Measurements from ENCODE around the gene OR2AE1. TPM values are rescaled to one million over a fixed set of nuclear protein-coding genes. Genes with fewer than 3 reads are reported as not detected.
"Not testable (repeated sequence)": the region's sequence is repeated elsewhere in the genome, so short reads cannot be mapped to it uniquely, and the experiment has no call there.

The OR2AE1 gene
- 0.13 TPM in 1 of 2 replicates, not detected in the other for total RNA-seq

- no peak for DNase-seq (ENCODE audit: low read depth in 2 of 2)
Measured at GRCh38 chr7:99876933-99877332, at the start of gene OR2AE1. TSS of gene OR2AE1 (minus strand) at chr7:99877033. CDS start at chr7:99877033, 0 bp downstream.

- no peak for DNase-seq (ENCODE audit: low read depth in 2 of 2)
Measured at GRCh38 chr7:99926321-99926720, 49.5 kb upstream of the OR2AE1 start.

DNA sequence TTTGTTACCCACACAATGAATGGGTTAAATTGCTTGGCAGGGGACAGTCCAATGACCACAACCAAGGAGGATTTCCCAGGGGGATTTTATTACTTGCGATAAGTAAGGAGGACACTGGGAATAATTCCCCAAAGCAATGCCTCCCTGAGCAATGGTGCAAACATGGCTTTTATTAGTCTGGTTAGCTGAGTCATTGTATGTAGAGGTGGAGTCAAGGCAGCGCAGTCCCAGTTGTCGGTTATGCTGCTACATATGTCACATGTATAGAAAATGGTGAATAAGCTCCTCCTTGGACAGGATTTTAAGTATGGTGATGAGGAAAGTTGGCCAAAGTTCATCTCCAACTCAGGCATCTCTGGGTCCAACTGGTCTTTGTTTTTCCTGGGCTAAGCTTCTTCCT, 46.4 kb upstream of the OR2AE1 start:
- DNase-seq (ENCODE audit: low read depth in 2 of 2), result no peak

DNA sequence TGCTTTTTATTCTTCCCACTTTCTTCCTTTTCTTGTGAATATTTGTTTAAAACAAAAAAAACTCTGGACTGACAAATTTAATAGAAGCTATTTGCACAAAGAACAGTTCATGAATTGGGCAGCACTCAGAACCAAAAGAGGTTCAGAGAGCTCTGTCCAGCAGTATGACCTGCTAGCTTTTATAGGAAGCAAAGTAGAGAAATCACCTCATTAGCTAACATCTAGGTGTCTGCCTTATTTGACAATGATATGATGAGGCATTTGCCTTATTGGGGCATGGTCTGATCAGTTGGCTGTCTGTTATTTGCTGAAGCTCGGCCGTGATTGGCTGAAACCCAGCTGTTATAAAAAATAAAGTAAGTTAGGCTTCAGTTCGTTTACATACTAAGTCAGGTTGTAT, 43.3 kb upstream of the OR2AE1 start:
- DNase-seq (ENCODE audit: low read depth in 2 of 2), result peak in 1 of 2 donors; percentile 22

GRCh38 chr7:99919814-99920112, 42.9 kb upstream of the OR2AE1 start:
- no peak for DNase-seq (ENCODE audit: low read depth in 2 of 2)

- peak; percentile 67 to 90 for DNase-seq (ENCODE audit: low read depth in 2 of 2)
Measured at GRCh38 chr7:99918959-99919813, 42.4 kb upstream of the OR2AE1 start, which contains the start of gene TRIM4. TSS of gene TRIM4 (minus strand) at chr7:99919530. CDS start at chr7:99919401, 129 bp downstream.

DNA sequence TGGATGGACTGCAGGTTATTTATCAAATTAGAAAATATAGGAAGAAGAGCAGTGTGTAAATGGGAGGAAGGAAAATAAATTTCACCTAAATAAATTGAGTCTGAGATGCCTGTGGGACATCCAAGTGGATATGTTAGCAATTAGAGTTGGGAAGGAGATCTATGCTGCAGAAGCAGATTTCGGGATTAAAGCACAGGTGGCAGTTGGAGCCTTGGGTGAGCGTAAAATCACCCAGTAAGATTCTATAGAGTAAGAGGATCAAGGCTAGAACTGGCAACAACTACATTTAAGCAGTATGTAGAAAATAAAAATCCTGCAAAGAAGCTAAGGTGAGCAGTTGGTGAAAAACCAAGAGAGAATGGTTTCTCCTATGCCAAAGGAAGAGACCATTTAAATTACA, 34.1 kb upstream of the OR2AE1 start:
- DNase-seq (ENCODE audit: low read depth in 2 of 2), result no peak

- DNase-seq (ENCODE audit: low read depth in 2 of 2), result no peak
Measured at GRCh38 chr7:99901581-99901980, 24.7 kb upstream of the OR2AE1 start.

DNA sequence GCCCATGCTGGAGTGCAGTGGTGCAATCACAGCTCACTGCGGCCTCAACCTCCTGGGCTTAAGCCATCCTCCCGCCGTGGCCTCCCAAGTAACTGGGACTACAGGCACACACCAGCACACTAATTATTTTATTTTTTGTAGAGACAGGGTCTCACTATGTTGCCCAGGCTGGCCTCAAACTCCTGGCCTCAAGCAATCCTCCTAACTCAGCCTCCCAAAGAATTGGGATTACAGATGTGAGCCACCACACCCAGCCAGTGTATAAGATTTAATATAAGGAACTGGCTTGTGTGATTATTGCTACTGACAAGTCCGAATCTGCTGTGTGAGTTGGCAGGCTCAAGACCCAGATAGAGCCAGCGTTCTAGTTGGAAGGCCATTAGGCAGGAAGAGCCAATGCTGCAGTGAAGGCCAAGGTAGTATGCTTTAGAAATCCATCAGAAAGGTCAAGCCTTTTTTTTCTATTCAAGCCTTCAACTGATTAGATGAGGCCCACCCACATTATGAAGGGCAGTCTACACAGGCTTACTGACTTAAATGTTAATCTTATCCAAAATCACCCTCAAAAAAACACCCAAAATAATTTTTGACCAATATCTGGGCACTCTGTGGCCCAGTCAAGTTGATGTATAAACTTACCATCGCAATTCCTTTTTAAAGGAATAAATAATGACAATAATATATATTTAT, 23.1 kb upstream of the OR2AE1 start:
- no peak for DNase-seq (ENCODE audit: low read depth in 2 of 2)

- no peak for DNase-seq (ENCODE audit: low read depth in 2 of 2)
Measured at GRCh38 chr7:99898836-99899235, 22.0 kb upstream of the OR2AE1 start.

GRCh38 chr7:99898023-99898357, 21.2 kb upstream of the OR2AE1 start:
- no peak for DNase-seq (ENCODE audit: low read depth in 2 of 2)

DNA sequence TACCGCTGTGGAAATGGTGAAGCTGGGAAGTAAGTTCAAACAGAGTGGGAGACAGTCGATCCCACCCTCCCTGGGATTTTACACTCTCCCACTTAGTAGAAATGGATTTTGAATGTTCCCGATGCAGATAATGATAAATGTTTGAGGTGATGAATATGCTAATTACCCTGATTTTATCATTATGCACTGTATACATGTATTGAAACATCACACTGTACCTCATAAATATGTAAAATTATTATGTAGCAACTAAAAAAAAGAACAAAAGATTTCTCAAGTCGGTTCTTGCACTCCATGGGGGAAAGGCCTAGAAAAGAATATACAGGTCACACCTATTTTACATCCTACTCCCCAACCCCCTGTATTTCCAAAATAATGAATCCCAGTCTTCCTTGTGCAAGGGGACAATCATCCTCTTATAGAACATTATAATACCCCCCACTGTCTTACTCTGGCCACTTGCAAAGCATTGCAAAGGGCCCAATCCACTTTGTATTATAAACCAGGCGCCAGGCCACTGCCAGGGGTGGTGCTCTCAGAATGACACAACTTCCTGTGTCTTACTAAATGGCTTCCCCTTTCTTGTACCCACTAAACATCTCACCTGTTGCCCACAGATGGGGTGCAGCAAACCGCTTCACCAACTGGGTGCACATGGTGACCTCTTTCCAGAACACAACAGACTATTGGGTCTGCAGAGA, 20.6 kb upstream of the OR2AE1 start:
- no peak for DNase-seq (ENCODE audit: low read depth in 2 of 2)

GRCh38 chr7:99894738-99895137, 17.9 kb upstream of the OR2AE1 start:
- no peak for DNase-seq (ENCODE audit: low read depth in 2 of 2)

DNA sequence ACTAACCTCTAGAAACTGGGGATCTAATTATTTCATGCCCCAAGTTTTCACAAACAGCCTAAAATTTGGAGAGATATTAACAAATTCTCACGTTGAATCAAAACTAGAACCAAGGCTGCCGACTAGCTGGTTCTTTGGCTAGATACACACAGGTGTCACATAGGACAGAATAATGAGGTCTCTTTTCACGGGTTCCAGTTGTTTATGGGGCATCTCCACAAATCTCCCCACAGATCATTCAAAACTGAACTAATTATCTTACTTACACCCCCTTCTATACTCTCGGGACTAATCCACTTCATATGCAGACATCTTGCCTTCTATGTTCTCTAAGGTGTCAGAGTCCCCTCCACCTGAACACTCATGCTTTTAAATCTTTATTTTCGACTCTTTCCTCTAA, 16.4 kb upstream of the OR2AE1 start:
- DNase-seq (ENCODE audit: low read depth in 2 of 2), result no peak

DNA sequence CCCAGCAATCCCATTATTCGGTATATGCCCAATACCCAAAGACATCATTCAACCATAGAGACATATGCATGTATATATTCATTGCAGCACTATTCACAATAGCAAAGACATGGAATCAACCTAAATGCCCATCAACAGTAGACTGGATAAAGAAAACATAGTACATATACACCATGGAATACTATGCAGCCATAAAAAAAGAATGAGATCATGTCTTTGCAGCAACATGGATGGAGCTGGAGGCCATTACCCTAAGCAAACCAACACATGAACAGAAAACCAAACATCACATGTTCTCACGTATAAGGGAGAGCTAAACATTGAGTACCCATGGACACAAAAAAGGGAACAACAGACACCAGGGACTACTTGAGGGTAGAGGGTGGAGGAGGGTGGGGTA, 13.5 kb upstream of the OR2AE1 start:
- not testable (repeated sequence) for DNase-seq (ENCODE audit: low read depth in 2 of 2)

DNA sequence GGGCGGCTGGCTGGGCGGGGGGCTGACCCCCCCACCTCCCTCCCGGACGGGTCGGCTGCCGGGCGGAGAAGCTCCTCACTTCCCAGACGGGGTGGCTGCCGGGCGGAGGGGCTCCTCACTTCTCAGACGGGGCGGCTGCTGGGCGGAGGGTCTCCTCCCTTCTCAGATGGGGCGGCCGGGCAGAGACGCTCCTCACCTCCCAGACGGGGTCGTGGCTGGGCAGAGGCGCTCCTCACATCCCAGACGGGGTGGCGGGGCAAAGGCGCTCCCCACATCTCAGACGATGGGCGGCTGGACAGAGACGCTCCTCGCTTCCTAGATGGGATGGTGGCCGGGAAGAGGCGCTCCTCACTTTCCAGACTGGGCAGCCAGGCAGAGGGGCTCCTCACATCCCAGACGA, 11.5 kb upstream of the OR2AE1 start:
- DNase-seq (ENCODE audit: low read depth in 2 of 2), result not testable (repeated sequence)

GRCh38 chr7:99881370-99881769, 4.5 kb upstream of the OR2AE1 start:
- no peak for DNase-seq (ENCODE audit: low read depth in 2 of 2)

GRCh38 chr7:99876491-99876890, 342 bp downstream of the OR2AE1 start:
- no peak for DNase-seq (ENCODE audit: low read depth in 2 of 2)

DNA sequence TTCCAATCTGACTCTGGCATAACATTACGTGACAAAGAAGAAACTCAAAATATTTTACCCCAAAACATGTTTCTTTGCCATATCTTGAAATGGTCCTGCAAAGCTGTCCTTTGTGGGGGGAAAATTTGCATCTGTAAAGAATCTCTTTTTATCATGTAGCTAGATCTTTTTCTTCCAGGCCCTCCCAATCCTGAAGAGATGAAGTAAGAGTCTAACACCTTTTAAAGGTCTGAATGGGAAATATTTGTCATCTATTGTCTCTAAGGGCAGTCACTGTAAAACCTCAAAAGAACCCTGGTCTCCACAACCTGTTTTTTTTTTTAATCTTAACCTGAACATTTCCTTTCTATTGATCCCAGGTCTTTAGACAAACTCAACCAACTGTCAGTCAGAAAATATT, 8.6 kb downstream of the OR2AE1 start:
- no peak for DNase-seq (ENCODE audit: low read depth in 2 of 2)

GRCh38 chr7:99867477-99867876, 9.4 kb downstream of the OR2AE1 start:
- DNase-seq (ENCODE audit: low read depth in 2 of 2), result not testable (repeated sequence)

DNA sequence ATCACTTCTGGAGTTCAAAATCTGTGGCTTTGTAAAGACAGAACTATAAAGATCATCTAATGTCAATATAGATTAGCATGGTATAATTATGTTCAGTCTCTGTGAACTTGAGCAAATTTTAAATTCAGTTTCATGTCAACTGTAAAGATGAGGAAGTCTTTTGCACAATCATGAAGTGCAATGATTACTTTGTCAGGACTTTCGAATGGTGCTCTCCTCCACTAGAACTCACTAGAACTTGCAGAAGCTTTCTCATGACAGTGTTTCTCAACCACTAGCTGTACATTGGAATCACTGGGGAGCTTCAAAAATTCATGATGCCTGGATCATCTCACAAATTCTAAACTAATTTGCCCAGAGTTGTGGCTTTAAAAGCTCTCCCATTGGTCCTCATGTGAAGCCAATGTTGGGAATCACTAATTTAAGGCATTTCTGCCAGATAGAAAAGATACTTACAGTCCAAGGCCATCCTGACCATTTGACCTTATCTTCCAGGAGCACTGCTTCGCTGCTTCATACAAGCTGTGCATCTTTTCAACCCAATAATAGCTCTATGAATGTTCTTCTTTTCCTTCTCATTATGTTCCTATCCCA, 12.9 kb downstream of the OR2AE1 start:
- DNase-seq (ENCODE audit: low read depth in 2 of 2), result no peak

Measured in dermis microvascular lymphatic vessel endothelial cell (primary cell).